GM12873 (cell line): ENCODE data around the gene ATP6V0C.

Experiments used
- CTCF ChIP-seq: IDR thresholded peaks from 2 replicates; pipeline ENCODE4 v1.5.1; 2012; ENCODE audit warnings: low read depth, mild to moderate bottlenecking, moderate library complexity, low read length, control low read depth; ENCODE audit not compliant: insufficient read depth; ENCODE audit errors: missing control alignments

Gene ATP6V0C

GRCh38 chr16:2517954-2518605 lies 4.3 kb downstream of the ATP6V0C start:
- no peak for TF ChIP-seq CTCF

- no peak for TF ChIP-seq CTCF
Observed at GRCh38 chr16:2518823-2519710, 5.3 kb downstream of the ATP6V0C start.

GRCh38 chr16:2519711-2520080 lies 5.9 kb downstream of the ATP6V0C start:
- no peak for TF ChIP-seq CTCF

DNA sequence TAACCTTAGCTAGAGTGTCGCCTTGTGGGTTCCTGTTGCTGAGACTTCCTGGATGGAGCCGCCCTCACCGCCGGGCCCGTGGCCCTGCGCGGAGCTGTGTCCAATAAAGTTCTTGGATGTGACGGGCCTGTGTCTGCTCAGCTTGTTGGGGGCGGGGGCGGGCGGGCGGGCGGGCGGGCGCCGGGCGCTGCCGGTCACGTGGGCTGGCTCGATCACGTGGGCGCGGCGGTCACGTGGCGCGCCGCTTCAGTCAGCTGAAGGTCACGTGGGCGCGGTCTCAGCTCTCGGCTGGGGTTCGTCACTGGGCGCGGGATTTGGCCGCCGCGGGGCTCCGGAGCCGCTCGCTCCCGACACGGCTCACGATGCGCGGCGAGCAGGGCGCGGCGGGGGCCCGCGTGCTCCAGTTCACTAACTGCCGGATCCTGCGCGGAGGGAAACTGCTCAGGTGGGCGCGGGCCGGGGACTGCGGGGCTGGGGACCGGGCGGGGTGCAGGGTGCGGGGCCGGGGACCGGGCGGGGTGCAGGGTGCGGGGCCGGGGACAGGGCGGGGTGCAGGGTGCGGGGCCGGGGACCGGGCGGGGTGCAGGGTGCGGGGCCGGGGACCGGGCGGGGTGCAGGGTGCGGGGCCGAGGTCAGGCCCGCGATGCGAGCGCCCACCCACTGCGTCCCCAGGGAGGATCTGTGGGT lies 6.5 kb downstream of the ATP6V0C start, which contains the start of gene AMDHD2:
AMDHD2 (plus strand) TSS at position 275 of the 687 bp plus-strand sequence; CDS start at position 363, 88 bp downstream.
- no peak for TF ChIP-seq CTCF

DNA sequence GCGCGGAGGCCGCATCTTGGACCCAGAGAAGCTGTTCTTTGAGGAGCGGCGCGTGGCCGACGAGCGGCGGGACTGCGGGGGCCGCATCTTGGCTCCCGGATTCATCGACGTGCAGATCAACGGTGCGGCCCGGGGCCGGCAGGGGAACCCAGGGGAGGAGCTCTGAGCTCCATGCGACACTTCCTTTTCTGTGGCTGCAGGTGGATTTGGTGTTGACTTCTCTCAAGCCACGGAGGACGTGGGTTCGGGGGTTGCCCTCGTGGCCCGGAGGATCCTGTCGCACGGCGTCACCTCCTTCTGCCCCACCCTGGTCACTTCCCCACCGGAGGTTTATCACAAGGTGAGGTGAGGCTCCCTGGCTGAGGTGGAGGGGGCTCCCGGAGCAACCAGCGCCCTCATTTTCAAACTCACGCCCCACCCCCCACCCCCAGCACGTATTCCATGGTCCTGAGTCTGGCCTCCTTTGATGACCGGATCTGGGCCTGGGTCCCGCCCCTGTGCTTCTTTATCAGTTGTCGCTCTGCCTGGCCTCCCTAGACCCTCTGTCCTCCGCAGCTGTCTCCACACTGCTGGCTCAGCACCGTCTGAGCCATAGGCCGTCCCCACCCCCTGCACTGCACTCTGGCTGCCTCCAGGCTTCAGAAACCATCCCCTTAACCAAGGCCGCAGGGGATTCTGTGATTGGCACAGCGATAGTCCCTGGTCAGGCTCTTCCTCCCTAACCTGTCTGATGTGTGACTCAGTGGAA lies 7.2 kb downstream of the ATP6V0C start:
- no peak for TF ChIP-seq CTCF

DNA sequence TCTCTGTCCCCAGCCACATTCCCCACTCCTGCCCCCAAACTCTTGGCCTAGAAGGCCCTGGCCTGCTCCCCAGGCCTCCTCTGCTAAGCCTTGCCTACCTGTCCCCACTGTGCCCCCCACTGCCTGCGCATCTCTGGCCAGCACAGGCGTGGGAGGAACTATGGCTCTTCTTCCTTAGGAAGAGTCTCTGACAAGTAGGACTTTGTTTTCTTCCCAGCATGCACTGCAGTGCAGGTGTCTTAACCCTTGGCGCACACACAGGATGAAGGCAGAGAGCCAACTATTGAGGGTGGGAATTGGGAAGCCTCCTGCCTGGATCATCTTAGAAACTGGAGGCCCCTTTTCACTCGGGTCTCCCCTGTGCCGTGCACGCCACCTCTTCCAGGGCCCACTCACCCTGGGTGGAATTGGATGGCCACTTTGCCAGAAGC lies 10.1 kb downstream of the ATP6V0C start:
- TF ChIP-seq CTCF: no peak
